ENCODE data around the gene RARRES2.

The RARRES2 gene

DNA sequence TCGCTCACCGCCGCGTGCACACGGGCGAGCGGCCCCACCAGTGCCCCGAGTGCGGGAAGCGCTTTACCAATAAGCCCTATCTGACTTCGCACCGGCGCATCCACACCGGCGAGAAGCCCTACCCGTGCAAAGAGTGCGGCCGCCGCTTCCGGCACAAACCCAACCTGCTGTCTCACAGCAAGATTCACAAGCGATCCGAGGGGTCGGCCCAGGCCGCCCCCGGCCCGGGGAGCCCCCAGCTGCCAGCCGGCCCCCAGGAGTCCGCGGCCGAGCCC is 30.5 kb upstream of the RARRES2 start:
- no peak for TF ChIP-seq GATA1 (IDR thresholded peaks at IDR 0.05; ENCODE audit: low read depth, low read length)
- no peak for TF ChIP-seq POLR2A (IDR thresholded peaks at IDR 0.05; ENCODE audit: low read length)
- DNase-seq: no peak

- TF ChIP-seq POLR2A (IDR thresholded peaks at IDR 0.05; ENCODE audit: low read length) (no peak), GATA1 (IDR thresholded peaks at IDR 0.05; ENCODE audit: low read depth, low read length) (no peak)
- DNase-seq: no peak
These were observed 29.9 kb upstream of the RARRES2 start for GRCh38 chr7:150371131-150371995.

GRCh38 chr7:150370612-150371071 is 29.2 kb upstream of the RARRES2 start:
- DNase-seq: no peak
- TF ChIP-seq POLR2A (IDR thresholded peaks at IDR 0.05; ENCODE audit: low read length) (no peak), GATA1 (IDR thresholded peaks at IDR 0.05; ENCODE audit: low read depth, low read length) (no peak)

DNA sequence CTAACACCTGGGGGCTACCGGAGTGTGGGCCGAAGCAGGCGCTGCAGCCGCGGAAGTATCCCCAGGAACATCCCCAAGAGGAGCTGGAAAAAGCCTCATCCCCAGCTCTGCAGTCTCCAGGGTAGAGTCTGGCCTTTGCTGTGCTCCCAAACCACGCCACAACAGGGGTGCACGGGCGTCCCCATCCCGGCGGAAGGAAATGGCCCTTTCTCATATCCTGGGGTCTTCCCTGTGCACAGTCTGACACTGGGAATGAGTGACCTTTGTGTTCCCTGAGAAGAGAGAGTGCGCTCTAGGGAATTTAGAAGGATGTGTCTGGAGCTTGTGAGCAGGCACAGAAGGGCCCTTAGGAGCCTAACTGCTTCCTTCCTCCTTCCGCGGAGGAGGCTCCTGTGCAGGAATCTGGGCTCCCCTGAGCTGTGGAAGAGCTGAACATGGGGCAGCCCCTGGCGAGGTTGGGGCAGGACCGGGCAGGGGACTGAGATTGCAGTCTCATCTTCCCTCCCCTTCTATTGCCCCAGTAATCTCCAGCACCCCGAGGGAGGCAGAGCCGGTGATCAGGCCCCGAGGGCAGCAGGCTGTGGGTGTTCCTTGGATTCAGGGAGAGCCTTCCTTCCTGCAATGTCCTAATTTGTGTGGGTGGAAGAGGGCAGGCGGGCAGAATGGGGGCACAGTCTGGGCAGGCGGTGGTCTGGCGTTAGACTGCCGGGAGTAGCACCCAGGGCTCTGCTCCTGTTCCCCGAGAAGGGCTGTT is 28.5 kb upstream of the RARRES2 start:
- DNase-seq: peak in 1 of 2 experiments; percentile 31
- TF ChIP-seq GATA1 (IDR thresholded peaks at IDR 0.05; ENCODE audit: low read depth, low read length) (no peak), POLR2A (IDR thresholded peaks at IDR 0.05; ENCODE audit: low read length) (no peak)

GRCh38 chr7:150368884-150369747 is 27.7 kb upstream of the RARRES2 start:
- TF ChIP-seq GATA1 (IDR thresholded peaks at IDR 0.05; ENCODE audit: low read depth, low read length) (no peak), POLR2A (IDR thresholded peaks at IDR 0.05; ENCODE audit: low read length) (peak; percentile 39)
- DNase-seq: peak; percentile 50 to 56

DNA sequence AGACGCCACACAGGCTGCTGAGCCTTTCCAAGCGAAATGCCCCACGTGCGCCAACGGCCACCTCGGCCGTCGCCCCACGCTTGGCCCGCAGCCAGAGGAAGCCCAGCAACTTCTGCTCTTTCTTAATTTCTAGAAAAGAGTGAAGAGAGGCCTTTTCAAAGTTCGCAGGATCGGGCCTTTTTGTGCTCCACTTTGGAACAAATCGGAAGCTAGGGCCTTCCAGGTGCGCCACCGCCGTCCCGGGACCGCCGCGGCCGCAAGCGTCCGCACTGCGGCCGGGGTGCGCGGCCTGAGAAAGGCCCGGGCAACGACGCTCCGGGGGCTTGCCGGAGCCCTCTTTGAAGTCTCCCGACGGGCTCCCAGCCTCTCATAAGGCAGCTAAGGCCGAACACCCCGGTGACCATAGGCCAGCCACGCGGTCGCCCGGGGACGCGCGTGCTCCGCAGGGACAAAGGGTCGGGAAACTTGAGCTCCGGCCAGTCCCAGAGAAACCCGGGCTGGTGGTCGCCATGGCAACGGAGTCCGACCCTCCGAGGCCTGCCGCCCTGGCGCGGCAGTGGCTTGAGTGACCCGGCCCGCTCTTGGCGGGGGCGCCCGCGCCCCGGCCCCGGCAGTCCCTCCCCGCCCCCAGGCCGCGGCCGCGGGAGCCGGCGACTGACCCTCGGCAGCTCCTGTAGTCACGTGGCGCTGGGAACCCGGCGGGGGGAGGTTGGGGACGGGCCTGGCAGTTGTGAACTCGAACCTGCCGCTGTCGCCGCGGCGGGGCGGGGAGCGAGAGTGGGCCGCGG is 26.9 kb upstream of the RARRES2 start, which contains the start of gene REPIN1:
TSS of gene REPIN1 (plus strand) at position 727 of the 788 bp plus-strand sequence. CDS start 890 bp downstream, outside the sequence.
- TF ChIP-seq GATA1 (IDR thresholded peaks at IDR 0.05; ENCODE audit: low read depth, low read length) (no peak), POLR2A (IDR thresholded peaks at IDR 0.05; ENCODE audit: low read length) (peak; percentile 68)
- DNase-seq: peak; percentile 92 to 93

- no peak for DNase-seq
- no peak for TF ChIP-seq POLR2A (IDR thresholded peaks at IDR 0.05; ENCODE audit: low read length)
- no peak for TF ChIP-seq GATA1 (IDR thresholded peaks at IDR 0.05; ENCODE audit: low read depth, low read length)
These were observed 26.3 kb upstream of the RARRES2 start for GRCh38 chr7:150367677-150368095.

DNA sequence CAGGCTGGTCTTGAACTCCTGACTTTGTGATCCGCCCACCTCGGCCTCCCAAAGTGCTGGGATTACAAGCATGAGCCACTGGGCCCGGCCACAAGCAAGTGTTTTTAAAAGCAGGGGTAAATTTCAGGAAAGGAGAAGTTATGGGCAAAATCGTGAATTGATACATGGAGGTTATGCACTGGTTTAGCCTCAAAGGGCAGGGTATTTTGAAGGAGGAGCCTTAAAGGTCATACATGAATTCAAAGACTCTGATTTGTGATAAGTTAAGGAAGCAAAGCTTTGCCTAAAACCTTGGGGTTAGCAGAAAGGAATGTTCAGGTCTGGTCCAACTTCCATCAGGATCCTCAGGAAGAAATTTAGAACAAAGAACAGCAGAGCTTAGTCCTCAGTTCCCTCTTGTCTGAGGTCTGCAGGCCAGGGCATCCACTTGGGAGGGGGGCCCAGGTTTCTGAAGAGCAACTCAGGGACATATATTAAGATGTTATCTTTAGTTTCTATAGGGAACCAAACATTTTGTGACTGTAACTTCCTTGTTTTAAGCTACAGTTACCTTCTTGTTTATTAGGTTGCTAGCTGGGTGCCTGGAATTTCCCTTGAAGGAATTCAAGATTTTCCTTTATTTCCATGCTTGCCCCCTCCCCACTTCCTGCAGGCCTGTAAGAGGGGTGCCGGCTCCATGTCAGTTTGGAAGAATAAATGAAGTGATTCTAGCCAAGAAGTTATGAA is 24.4 kb upstream of the RARRES2 start:
- TF ChIP-seq GATA1 (IDR thresholded peaks at IDR 0.05; ENCODE audit: low read depth, low read length) (no peak), POLR2A (IDR thresholded peaks at IDR 0.05; ENCODE audit: low read length) (no peak)
- no peak for DNase-seq

DNA sequence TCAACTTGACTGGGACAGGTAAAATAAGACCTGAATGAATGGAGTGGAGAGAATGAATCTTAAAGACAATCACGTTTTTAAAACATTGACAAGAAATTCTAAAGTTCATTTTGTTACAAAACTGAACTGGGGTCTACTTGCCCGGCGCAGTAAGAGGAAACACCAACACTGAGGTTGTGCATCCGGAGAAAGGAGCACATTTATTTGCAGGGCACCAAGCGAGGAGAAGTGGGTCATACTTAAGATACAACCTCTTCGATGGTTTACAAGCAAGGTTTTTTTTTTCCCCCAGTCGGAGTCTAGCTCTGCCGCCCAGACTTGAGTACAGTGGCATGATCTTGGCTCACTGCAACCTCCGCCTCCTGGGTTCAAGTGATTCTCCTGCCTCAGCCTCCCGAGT is 23.8 kb upstream of the RARRES2 start:
- TF ChIP-seq GATA1 (IDR thresholded peaks at IDR 0.05; ENCODE audit: low read depth, low read length) (no peak), POLR2A (IDR thresholded peaks at IDR 0.05; ENCODE audit: low read length) (no peak)
- DNase-seq: no peak

DNA sequence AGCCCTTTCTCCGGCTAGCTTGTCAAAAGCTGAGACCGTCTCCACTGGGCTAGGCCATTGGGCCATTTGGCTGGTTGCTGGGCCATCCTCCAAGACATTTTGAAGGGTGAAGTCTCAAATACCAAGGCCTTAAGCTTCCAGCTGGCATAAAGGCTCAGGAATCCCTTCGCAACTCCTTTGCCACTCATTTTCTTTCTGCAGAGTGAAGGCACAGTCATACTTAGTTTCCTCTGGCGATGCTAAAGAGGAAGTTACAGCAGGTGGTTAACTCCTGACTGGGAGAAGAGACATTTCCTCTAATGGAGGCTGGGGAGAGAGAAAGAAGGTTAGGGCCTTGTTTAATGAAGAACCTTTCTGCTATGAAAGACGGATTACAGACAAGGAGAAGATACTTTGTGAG is 22.4 kb upstream of the RARRES2 start:
- no peak for DNase-seq

GRCh38 chr7:150363370-150363769 is 21.9 kb upstream of the RARRES2 start:
- DNase-seq: peak in 1 of 2 experiments; percentile 31
- no peak for TF ChIP-seq GATA1 (IDR thresholded peaks at IDR 0.05; ENCODE audit: low read depth, low read length)
- TF ChIP-seq POLR2A (IDR thresholded peaks at IDR 0.05; ENCODE audit: low read length): no peak

More for the DNA sequence above, 22.4 kb upstream of the RARRES2 start:
- TF ChIP-seq GATA1 (IDR thresholded peaks at IDR 0.05; ENCODE audit: low read depth, low read length): no peak
- TF ChIP-seq POLR2A (IDR thresholded peaks at IDR 0.05; ENCODE audit: low read length): no peak

Measured in erythroblast (primary cell).